ENCODE measurements around the gene SAP30L. TPM values are rescaled to one million over a fixed set of nuclear protein-coding genes. Genes with fewer than 3 reads are reported as not detected.

SAP30L gene
- total RNA-seq, 1 donor from 2014 or later = 39.2 TPM

DNA sequence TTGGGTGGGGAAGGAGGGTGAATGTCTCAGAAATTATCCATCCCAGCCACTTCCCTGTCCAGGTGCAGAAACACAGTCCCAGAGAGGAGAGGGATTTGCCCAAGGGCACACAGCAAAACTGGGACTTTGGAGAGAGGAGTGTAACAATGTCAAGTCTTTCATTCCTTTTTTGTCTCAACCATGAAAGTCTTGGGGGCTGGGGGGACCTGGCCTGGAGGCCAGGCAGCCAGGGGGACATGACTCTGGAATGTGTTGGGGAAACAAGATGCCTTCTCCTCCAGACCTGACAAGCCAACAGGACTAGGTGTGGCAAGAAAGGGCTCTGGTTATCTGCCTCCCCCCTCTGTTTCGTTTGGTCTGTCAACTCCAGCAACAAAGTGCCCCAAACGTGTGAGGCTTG is 46.1 kb downstream of the SAP30L start:
- DNase-seq = no peak
- intact Hi-C loops (cut with micrococcal nuclease) = no loop called here
- no peak for ATAC-seq

DNA sequence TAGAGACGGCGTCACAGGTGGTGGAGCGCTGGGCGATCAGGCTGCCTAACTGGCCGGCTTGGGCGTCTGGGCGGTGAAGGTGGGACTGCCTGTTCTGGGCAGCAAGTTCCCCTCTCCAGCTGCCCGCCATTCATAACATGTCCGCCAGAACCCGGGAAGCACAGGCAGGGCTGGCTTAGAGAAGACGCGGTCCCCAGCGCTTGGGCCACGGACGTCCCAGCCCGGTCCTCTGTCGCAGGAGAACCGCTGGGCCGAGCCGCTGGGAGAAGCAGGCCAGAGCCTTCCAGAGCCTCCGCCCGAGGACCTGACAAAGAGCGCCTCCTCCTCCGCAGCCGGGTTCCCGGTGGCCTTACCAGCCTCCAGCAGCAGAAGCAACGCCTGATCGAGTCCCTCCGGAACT is 47.5 kb downstream of the SAP30L start:
- ATAC-seq (no peak), DNase-seq (no peak)
- intact Hi-C loops (cut with micrococcal nuclease) = no loop called here

DNA sequence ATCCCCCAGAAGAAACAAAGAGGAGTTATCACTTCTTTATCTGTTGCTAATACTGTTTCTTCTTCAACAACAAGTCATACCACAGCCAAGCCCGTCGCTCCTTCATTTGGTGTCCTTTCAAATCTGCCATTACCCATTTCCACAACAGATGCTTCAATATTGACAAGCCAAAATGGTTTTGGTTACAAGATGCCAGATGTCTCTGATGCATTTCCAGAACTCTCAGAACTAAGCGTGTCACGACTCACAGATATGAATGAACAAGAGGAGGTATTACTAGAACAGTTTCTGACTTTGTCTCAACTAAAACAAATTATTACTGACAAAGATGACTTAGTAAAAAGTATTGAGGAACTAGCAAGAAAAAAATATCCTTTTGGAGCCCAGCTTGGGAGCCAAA is 48.2 kb downstream of the SAP30L start:
- DNase-seq = no peak
- intact Hi-C loops (cut with micrococcal nuclease) = no loop called here
- ATAC-seq = no peak

DNA sequence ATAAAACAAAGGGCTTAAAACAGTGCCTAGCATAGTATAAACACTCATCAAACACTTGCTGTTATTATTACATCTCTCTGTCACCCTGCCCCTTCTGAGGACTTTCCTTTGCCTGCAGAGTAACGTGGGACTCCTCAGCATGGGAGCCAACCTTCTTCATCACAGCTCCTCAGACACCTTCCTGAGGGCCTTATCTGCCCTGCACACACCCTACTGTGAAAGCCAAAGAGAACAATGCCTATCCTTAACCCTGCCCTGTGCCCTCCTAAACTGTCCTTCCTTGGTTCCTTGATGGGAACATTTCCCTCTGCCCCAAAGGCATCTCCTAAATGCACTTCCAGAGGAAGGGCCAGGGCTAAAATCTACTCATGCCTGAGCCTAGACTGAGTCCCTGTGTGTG is 52.8 kb downstream of the SAP30L start:
- intact Hi-C loops (cut with micrococcal nuclease) = no loop called here

DNA sequence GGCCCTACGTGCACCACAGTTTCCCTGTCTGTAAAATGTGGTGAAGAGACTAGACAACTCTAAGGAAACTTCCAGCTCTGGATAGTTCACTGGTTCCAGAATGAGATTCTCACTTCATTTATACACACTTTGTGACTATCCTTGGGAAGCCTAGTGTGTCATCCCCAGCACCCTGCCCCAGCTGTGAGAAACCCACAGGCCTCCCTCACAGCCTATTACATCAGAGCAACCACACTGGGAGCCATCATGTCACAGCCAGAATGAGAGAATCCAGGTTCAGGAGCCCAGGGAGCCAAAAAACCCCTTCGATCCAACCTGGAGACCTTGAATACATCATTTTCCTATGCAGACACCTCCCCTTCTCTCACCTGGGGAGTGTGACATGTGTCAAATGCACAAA is 53.2 kb downstream of the SAP30L start:
- intact Hi-C loops (cut with micrococcal nuclease) = no loop called here
- no peak for ATAC-seq
- DNase-seq = no peak

More for the DNA sequence above, 52.8 kb downstream of the SAP30L start:
- DNase-seq (no peak), ATAC-seq (no peak)

DNA sequence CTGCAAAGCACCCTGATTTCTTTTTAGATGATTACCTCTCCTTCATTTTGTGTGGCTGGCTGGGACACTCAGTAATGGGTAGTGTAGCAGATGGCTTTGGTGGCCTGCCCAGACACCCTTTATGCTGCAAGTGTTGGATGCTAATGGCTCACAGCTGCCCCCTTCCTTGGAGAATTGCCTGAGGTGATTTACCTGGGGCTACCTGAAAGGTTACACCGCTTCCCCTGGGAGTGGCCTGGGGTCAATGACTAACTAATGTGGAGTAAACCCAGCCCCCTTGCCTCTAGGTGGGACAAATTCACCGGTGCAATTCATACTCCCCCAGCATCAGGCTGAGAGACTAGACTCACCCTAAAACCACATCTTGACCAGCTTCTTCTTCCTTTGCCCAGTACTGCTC is 55.8 kb downstream of the SAP30L start:
- intact Hi-C loops (cut with micrococcal nuclease) = no loop called here
- DNase-seq (no peak), ATAC-seq (no peak)

DNA sequence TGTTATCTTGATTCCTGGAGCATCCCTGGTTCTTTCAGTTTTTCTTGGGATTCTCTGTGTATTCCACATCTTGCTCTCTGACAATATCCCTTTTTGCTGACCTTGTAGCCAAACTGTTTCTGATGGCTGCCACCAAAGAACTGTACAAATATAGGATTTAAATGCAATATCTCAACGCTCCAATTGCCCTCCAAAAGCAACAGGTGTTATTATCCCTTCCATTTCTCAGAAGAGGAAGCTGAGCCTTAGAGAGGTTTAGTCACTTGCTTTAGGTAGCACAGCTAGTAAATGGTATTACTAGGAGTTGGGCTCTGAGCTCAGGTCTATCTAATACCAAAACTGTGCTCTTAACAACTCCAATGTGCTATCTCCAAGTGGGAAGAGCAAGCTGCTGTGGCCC is 56.4 kb downstream of the SAP30L start:
- no peak for DNase-seq
- intact Hi-C loops (cut with micrococcal nuclease) = no loop called here
- ATAC-seq = no peak

DNA sequence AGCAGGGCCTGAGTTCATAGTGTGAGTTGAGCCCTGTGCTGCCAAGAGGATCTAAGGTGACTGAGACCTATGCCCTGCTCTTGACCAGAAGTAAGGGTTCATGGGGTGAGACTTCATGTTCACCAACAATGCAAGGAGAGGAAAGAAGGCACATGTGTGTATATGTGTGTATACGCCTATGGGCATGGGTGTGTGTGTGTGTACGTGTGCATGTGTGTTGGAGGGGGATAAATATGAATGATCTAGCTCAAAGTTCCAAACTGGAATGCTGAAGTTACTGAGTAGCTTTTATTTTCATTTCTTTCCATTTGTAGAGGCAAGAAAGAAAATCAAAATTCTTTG is 57.9 kb downstream of the SAP30L start:
- DNase-seq (no peak), ATAC-seq (no peak)
- intact Hi-C loops (cut with micrococcal nuclease) = no loop called here

DNA sequence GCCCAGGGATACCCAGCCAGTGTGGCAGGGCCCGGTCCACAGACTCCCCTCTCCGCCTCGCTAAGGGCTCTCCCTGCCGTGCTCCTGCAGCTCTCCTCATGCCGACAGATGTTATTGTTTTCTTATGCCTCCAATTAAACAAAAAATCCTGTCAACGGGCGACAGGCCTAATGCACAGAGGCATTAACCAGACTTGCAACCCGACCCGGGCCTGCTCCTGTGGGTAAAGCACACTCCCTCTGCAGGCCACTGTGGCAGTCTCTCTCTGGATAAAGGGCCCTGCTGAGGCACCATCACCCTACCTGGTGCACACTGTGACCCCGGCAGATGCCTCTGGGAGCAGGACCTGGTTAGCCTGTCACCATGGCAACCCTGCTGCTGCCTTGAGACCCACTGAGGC is 59.8 kb downstream of the SAP30L start:
- DNase-seq = no peak
- intact Hi-C loops (cut with micrococcal nuclease) = no loop called here
- ATAC-seq = no peak

DNA sequence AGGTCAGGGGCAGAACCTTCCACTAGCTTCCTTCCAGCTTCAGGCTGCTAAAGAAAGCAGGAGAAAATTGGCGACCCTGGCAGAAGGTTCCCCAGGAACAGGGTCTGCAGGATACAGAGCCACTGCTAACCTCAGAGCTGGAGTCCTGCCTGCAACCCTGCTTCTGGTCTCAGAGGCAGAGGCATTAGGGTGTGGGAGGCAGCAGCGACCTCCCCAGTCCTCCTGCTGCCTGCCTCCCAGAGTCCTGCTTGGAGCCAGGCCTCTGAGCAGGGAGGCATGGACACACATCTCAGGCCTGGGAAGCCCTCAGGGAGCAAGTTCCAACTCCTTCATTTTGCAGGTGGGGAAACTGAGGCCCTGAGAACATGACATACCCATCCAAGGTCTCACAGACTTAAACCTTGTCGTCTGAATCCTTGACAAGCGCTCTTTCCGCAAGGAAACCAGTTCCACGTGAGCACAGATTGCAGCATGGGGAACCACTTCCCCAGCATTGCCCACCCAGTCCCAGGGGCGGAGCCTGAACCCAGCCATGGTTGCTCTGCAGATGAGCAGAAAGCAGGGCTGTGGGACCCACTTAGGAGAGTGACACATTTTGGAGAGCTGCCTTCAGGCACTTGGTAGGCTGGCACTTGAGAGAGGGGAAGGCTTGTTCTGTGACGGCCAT is 60.4 kb downstream of the SAP30L start:
- intact Hi-C loops (cut with micrococcal nuclease) = no loop called here
- ATAC-seq = no peak
- no peak for DNase-seq

DNA sequence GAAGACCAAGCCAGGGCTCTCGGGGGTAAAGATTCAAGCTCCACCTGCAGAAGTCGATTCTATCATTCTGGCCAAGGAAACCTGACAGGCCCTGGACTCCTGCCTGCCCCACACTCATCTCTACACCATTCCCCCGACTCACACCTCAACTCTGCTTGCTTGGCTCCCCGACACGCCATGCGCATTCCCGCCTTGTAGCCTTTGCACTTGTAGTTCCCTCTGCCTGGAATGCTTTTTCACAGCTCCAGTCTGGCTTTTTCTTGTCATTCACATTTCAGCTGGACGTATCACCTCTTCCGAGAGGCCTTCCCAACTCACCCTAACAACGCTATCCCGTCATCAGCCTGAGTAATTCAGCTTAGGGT is 60.9 kb downstream of the SAP30L start:
- intact Hi-C loops (cut with micrococcal nuclease) = no loop called here
- no peak for DNase-seq
- no peak for ATAC-seq

DNA sequence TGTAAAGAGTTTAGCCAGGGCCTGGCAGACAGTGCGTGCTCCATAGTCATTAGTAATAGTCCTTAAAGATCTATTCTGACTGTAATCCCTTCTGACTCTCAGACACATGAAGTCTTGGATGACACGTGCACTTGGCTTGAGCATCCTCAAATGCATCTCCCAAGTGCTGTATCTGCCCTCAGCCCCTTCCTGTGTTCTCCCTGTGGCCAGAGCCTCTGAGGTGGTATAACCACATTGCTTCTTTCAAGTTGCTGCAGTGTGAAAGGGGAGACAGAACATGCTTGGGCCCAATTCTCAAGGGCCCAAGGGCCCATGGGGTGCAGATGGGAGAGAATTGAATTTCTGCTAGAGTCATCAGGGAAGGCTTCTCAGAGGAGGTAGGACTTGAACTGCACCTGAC is 62.3 kb downstream of the SAP30L start:
- no peak for ATAC-seq
- no peak for DNase-seq
- intact Hi-C loops (cut with micrococcal nuclease) = no loop called here

DNA sequence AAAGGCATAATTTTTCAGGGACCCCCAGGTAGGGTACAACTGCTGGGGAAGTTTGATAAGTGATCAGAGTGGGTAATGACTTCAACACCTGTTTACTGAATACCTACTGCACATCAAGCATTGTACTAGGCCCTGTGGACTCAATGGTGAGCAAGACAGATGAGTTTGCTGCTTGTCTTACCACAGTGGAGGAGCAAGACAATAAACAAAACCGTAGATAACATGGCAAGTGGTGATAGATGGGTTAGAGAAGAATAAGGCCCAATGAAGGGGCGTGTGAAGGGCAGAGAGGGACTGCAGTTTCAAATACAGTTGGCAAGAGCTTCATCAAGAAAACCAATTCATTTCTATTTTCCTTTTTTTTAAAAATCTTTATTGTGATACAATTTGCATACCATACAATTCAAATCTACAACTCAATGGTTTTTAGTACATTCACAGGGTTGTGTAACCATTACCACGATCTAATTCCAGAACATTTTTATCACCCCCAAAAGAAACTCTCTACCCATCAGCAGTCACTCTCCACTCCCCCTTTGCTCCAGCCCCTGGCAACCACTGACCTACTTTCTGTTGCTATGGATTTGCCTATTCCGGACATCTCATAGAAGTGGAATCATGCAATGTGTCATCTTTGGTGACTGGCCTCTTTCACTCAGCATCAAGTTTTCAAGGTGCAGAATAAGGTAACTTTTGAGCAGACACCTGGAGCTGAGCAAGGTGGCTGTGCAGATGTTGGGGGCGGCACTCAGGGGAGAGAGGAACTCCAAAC is 64.2 kb downstream of the SAP30L start:
- ATAC-seq = no peak
- intact Hi-C loops (cut with micrococcal nuclease) = no loop called here

More for the DNA sequence above, 64.2 kb downstream of the SAP30L start:
- DNase-seq = no peak

Other genes with a start within 250 kb of the SAP30L start
- gene HAND1, start 32.2 kb downstream of the SAP30L start, total RNA-seq = 37.8 TPM

Measured in left ventricle myocardium superior (tissue), 1 donor.